Measurements from ENCODE around the gene DMD. TPM values are rescaled to one million over a fixed set of nuclear protein-coding genes. Genes with fewer than 3 reads are reported as not detected.

Gene DMD
- total RNA-seq, 2 experiments from 2014 or later = 0.20 to 0.47 TPM

- Histone ChIP-seq H3K27ac (ENCODE audit: low read depth in 1 of 2, low read length in 2 of 2) (no peak overlapping the region), H3K27me3 (ENCODE audit: control insufficient read depth in 1 of 2, insufficient read depth in 2 of 2, low read length in 2 of 2) (no peaks in the 10 kb centered on the region), H3K9me3 (ENCODE audit: control insufficient read depth in 1 of 2, insufficient read depth in 1 of 2, low read length in 2 of 2) (no peaks in the 10 kb centered on the region), H3K36me3 (ENCODE audit: insufficient read depth, low read length) (no peaks in the 10 kb centered on the region), H3K4me1 (ENCODE audit: insufficient read depth, low read length) (no peaks in the 10 kb centered on the region), H3K4me3 (ENCODE audit: low read length) (no peak overlapping the region)
- no peaks in the 10 kb centered on the region for H3K4me1 Mint-ChIP-seq (ENCODE audit: low read depth)
- intact Hi-C loops (cut with DNase I, micrococcal nuclease) = no loop called here
- ChIA-PET CTCF (no interaction called here), POLR2A (no interaction called here)
- H3K27ac Mint-ChIP-seq = no peak overlapping the region
- H3K27me3 Mint-ChIP-seq = no peaks in the 10 kb centered on the region
- no peak for DNase-seq
- H3K9me3 Mint-ChIP-seq = no peaks in the 10 kb centered on the region
- no peak overlapping the region for H3K4me3 Mint-ChIP-seq
- no peak for ATAC-seq (ENCODE audit: poor library complexity)
- no peaks in the 10 kb centered on the region for H3K36me3 Mint-ChIP-seq (ENCODE audit: low read depth)
- no peak for TF ChIP-seq CTCF (IDR thresholded peaks at IDR 0.05)
Measured at GRCh38 chrX:31353095-31353494, 1858.3 kb downstream of the DMD start.

DNA sequence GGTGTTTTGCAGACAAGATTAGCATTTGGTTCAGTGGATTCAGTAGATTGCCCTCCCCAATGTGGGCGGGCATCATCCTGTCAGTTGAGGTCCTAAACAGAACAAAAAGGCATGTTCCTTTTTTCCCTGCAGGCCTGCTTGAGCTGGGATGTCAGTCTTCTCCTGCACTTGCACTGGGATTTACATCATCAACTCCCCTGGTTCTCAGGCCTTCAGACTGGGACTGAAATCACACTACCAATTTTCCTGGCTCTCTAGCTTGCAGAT, 1860.6 kb downstream of the DMD start:
- Mint-ChIP-seq H3K36me3 (ENCODE audit: low read depth) (no peaks in the 10 kb centered on the region), H3K27ac (no peak overlapping the region), H3K9me3 (no peaks in the 10 kb centered on the region), H3K4me1 (ENCODE audit: low read depth) (no peaks in the 10 kb centered on the region), H3K27me3 (no peaks in the 10 kb centered on the region), H3K4me3 (no peak overlapping the region)
- Histone ChIP-seq H3K4me1 (ENCODE audit: insufficient read depth, low read length) (no peaks in the 10 kb centered on the region), H3K9me3 (ENCODE audit: control insufficient read depth in 1 of 2, insufficient read depth in 1 of 2, low read length in 2 of 2) (no peaks in the 10 kb centered on the region), H3K36me3 (ENCODE audit: insufficient read depth, low read length) (no peaks in the 10 kb centered on the region), H3K27ac (ENCODE audit: low read depth in 1 of 2, low read length in 2 of 2) (no peak overlapping the region), H3K27me3 (ENCODE audit: control insufficient read depth in 1 of 2, insufficient read depth in 2 of 2, low read length in 2 of 2) (no peaks in the 10 kb centered on the region), H3K4me3 (ENCODE audit: low read length) (no peak overlapping the region)
- TF ChIP-seq CTCF (IDR thresholded peaks at IDR 0.05) = no peak
- ChIA-PET CTCF (no interaction called here), POLR2A (no interaction called here)
- no peak for DNase-seq
- intact Hi-C loops (cut with DNase I, micrococcal nuclease) = no loop called here
- no peak for ATAC-seq (ENCODE audit: poor library complexity)

- H3K27ac ChIP-seq (ENCODE audit: low read depth in 1 of 2, low read length in 2 of 2) = no peak overlapping the region
Measured at GRCh38 chrX:31349515-31349914, 1861.8 kb downstream of the DMD start.

More at GRCh38 chrX:31349515-31349914, 1861.8 kb downstream of the DMD start:
- H3K9me3 ChIP-seq (ENCODE audit: control insufficient read depth in 1 of 2, insufficient read depth in 1 of 2, low read length in 2 of 2) = no peaks in the 10 kb centered on the region
- no peaks in the 10 kb centered on the region for H3K36me3 ChIP-seq (ENCODE audit: insufficient read depth, low read length)
- Mint-ChIP-seq H3K27ac (no peak overlapping the region), H3K27me3 (no peaks in the 10 kb centered on the region), H3K9me3 (no peaks in the 10 kb centered on the region), H3K4me3 (no peak overlapping the region), H3K4me1 (ENCODE audit: low read depth) (no peaks in the 10 kb centered on the region), H3K36me3 (ENCODE audit: low read depth) (no peaks in the 10 kb centered on the region)
- H3K4me3 ChIP-seq (ENCODE audit: low read length) = no peak overlapping the region
- DNase-seq (no peak), ATAC-seq (ENCODE audit: poor library complexity) (no peak)
- ChIA-PET CTCF (no interaction called here), POLR2A (no interaction called here)
- intact Hi-C loops (cut with DNase I, micrococcal nuclease) = no loop called here
- H3K27me3 ChIP-seq (ENCODE audit: control insufficient read depth in 1 of 2, insufficient read depth in 2 of 2, low read length in 2 of 2) = no peaks in the 10 kb centered on the region
- H3K4me1 ChIP-seq (ENCODE audit: insufficient read depth, low read length) = no peaks in the 10 kb centered on the region
- TF ChIP-seq CTCF (IDR thresholded peaks at IDR 0.05) = no peak

All from CD4-positive, alpha-beta T cell (primary cell).